ENCODE results near the gene TRPM3.

The TRPM3 gene

GRCh38 chr9:70539001-70539400, 582.4 kb downstream of the TRPM3 start:
- no peak for DNase-seq (ENCODE audit: low spot score)
- in situ Hi-C loops (cut with MboI; ENCODE audit: low pct_unique_long_range_greater_than_20kb, low sequenced_read_pairs, unreplicated experiment): no loop called here
- TF ChIP-seq CTCF (IDR thresholded peaks at IDR 0.05; ENCODE audit: extremely low read depth, insufficient read depth, missing control alignments): no peak

GRCh38 chr9:70537084-70537483, 584.3 kb downstream of the TRPM3 start:
- in situ Hi-C loops (cut with MboI; ENCODE audit: low pct_unique_long_range_greater_than_20kb, low sequenced_read_pairs, unreplicated experiment): no loop called here
- DNase-seq (ENCODE audit: low spot score): no peak
- TF ChIP-seq CTCF (IDR thresholded peaks at IDR 0.05; ENCODE audit: extremely low read depth, insufficient read depth, missing control alignments): no peak

- no peak for DNase-seq (ENCODE audit: low spot score)
- no peak for TF ChIP-seq CTCF (IDR thresholded peaks at IDR 0.05; ENCODE audit: extremely low read depth, insufficient read depth, missing control alignments)
- in situ Hi-C loops (cut with MboI; ENCODE audit: low pct_unique_long_range_greater_than_20kb, low sequenced_read_pairs, unreplicated experiment): no loop called here
Observed at GRCh38 chr9:70535546-70536323, 585.7 kb downstream of the TRPM3 start.

GRCh38 chr9:70534471-70534870, 587.0 kb downstream of the TRPM3 start:
- TF ChIP-seq CTCF (IDR thresholded peaks at IDR 0.05; ENCODE audit: extremely low read depth, insufficient read depth, missing control alignments): no peak
- in situ Hi-C loops (cut with MboI; ENCODE audit: low pct_unique_long_range_greater_than_20kb, low sequenced_read_pairs, unreplicated experiment): no loop called here
- DNase-seq (ENCODE audit: low spot score): no peak

- no peak for DNase-seq (ENCODE audit: low spot score)
- in situ Hi-C loops (cut with MboI; ENCODE audit: low pct_unique_long_range_greater_than_20kb, low sequenced_read_pairs, unreplicated experiment): no loop called here
- no peak for TF ChIP-seq CTCF (IDR thresholded peaks at IDR 0.05; ENCODE audit: extremely low read depth, insufficient read depth, missing control alignments)
Observed at GRCh38 chr9:70534061-70534460, 587.4 kb downstream of the TRPM3 start.

- DNase-seq (ENCODE audit: low spot score): no peak
- TF ChIP-seq CTCF (IDR thresholded peaks at IDR 0.05; ENCODE audit: extremely low read depth, insufficient read depth, missing control alignments): no peak
- in situ Hi-C loops (cut with MboI; ENCODE audit: low pct_unique_long_range_greater_than_20kb, low sequenced_read_pairs, unreplicated experiment): no loop called here
Observed at GRCh38 chr9:70533492-70533891, 587.9 kb downstream of the TRPM3 start.
